IMR-90 (cell line): ENCODE measurements around the gene PDHB. TPM values are rescaled to one million over a fixed set of nuclear protein-coding genes. Genes with fewer than 3 reads are reported as not detected.

Experiments
- ATAC-seq: fragments of 200-7000 bp; cut with Tn5 transposase; 2 replicates; pipeline ENCODE4 v1.9.1; 2020; ENCODE audit warnings: low read depth, mild to moderate bottlenecking, moderate library complexity
- BruUV-seq: library from RNA; stranded (reverse); fragments of 400-500 nt; replicated peaks from 2 replicates; lab custom pipeline; 2021; lab: Mats Ljungman, UMichigan
- CTCF ChIA-PET: fragments of 300-600 bp; formaldehyde crosslinking; extraction: SDS; loops from one replicate; lab custom pipeline; 2021; ENCODE audit warnings: antibody characterized with exemption; lab: Yijun Ruan, JAX
- POLR2A ChIA-PET: fragments of 300-600 bp; sonication (Branson Sonifier 250); formaldehyde crosslinking; loops from one replicate; lab custom pipeline; 2022; ENCODE audit warnings: antibody characterized with exemption; ENCODE audit not compliant: unreplicated experiment; lab: Charles Lee
- DNase-seq: peaks from one replicate; pipeline ENCODE4 v3.0.0; 2013
- H2AFZ ChIP-seq: replicated peaks from 2 replicates; pipeline ENCODE3; 2013; ENCODE audit warnings: low read length, mild to moderate bottlenecking; ENCODE audit not compliant: poor library complexity
- H2AK5ac ChIP-seq: 2 replicates; pipeline ENCODE4 v1.6.1; 2013; ENCODE audit warnings: low read depth, low read length, inconsistent platforms
- H2AK9ac ChIP-seq: replicated peaks from 2 replicates; pipeline ENCODE3; 2013; ENCODE audit warnings: mild to moderate bottlenecking, low read depth, low read length, moderate library complexity; ENCODE audit not compliant: poor library complexity
- H2BK120ac ChIP-seq: 2 replicates; pipeline ENCODE4 v1.6.1; 2013; ENCODE audit warnings: low read depth, low read length, inconsistent platforms
- H2BK15ac ChIP-seq: 3 replicates; pipeline ENCODE4 v1.6.1; 2013; ENCODE audit warnings: low read depth, low read length, inconsistent platforms
- H2BK20ac ChIP-seq: 2 replicates; pipeline ENCODE4 v1.6.1; 2013; ENCODE audit warnings: low read depth, mild to moderate bottlenecking, inconsistent platforms, low read length, moderate library complexity
- H2BK5ac ChIP-seq: 2 replicates; pipeline ENCODE4 v1.6.1; 2013; ENCODE audit warnings: mild to moderate bottlenecking, low read depth, low read length, inconsistent platforms; ENCODE audit not compliant: poor library complexity, severe bottlenecking
- H3K14ac ChIP-seq: replicated peaks from 2 replicates; pipeline ENCODE4 v1.6.1; 2013; ENCODE audit warnings: low read depth, low read length, inconsistent platforms
- H3K18ac ChIP-seq: 2 replicates; pipeline ENCODE4 v1.6.1; 2013; ENCODE audit warnings: low read depth, low read length, control low read depth
- H3K23ac ChIP-seq: 2 replicates; pipeline ENCODE4 v1.6.1; 2013; ENCODE audit warnings: low read depth, low read length, inconsistent platforms
- H3K27ac ChIP-seq: 2 replicates; pipeline ENCODE4 v1.5.1; 2013; ENCODE audit warnings: mild to moderate bottlenecking, control low read depth, low read length; ENCODE audit not compliant: insufficient read depth
- H3K27me3 ChIP-seq: 2 replicates; pipeline ENCODE4 v1.6.1; 2013; ENCODE audit warnings: low read length; ENCODE audit not compliant: control insufficient read depth, insufficient read depth
- H3K36me3 ChIP-seq: 2 replicates; pipeline ENCODE4 v1.6.1; 2013; ENCODE audit warnings: low read length, mixed read lengths; ENCODE audit not compliant: control insufficient read depth, insufficient read depth
- H3K4ac ChIP-seq: 2 replicates; pipeline ENCODE4 v1.6.1; 2013; ENCODE audit warnings: low read depth, low read length, inconsistent platforms
- H3K4me1 ChIP-seq: 2 replicates; pipeline ENCODE4 v1.6.1; 2013; ENCODE audit warnings: low read length, mixed read lengths; ENCODE audit not compliant: control insufficient read depth, insufficient read depth
- H3K4me2 ChIP-seq: 2 replicates; pipeline ENCODE4 v1.6.1; 2013; ENCODE audit warnings: low read depth, mild to moderate bottlenecking, control low read depth, low read length, moderate library complexity
- H3K4me3 ChIP-seq: 2 replicates; pipeline ENCODE4 v1.5.1; 2013; ENCODE audit warnings: low read depth, mild to moderate bottlenecking, control low read depth, low read length, moderate library complexity; ENCODE audit not compliant: insufficient read depth
- H3K56ac ChIP-seq: 2 replicates; pipeline ENCODE4 v1.6.1; 2013; ENCODE audit warnings: low read length, inconsistent platforms; ENCODE audit not compliant: insufficient read depth; ENCODE audit errors: extremely low read depth
- H3K79me1 ChIP-seq, 2 experiments: 2 replicates each; pipeline ENCODE4 v1.6.1; 2013; ENCODE audit warnings: low read length in 2 of 2, inconsistent platforms in 1 of 2, low read depth in 1 of 2
- H3K9ac ChIP-seq: 2 replicates; pipeline ENCODE4 v1.6.1; 2013; ENCODE audit warnings: low read depth, low read length, control low read depth
- H3K9me1 ChIP-seq: 2 replicates; pipeline ENCODE4 v1.6.1; 2013; ENCODE audit warnings: low read length, inconsistent platforms; ENCODE audit not compliant: insufficient read depth
- H3K9me3 ChIP-seq: 2 replicates; pipeline ENCODE4 v1.6.1; 2013; ENCODE audit warnings: low read length; ENCODE audit not compliant: control insufficient read depth, insufficient read depth
- H4K20me1 ChIP-seq: 2 replicates; pipeline ENCODE4 v1.6.1; 2013; ENCODE audit warnings: low read length, inconsistent platforms; ENCODE audit not compliant: insufficient read depth
- H4K5ac ChIP-seq: 2 replicates; pipeline ENCODE4 v1.6.1; 2013; ENCODE audit warnings: mild to moderate bottlenecking, low read depth, low read length, control low read depth
- H4K8ac ChIP-seq, 2 experiments: 2 replicates each; pipeline ENCODE4 v1.6.1; 2013; ENCODE audit warnings: low read depth in 2 of 2, low read length in 2 of 2, control low read depth in 1 of 2, inconsistent platforms in 1 of 2
- H4K91ac ChIP-seq: 2 replicates; pipeline ENCODE4 v1.6.1; 2013; ENCODE audit warnings: low read depth, low read length, inconsistent platforms; ENCODE audit not compliant: insufficient read depth
- BHLHE40 ChIP-seq: fragments of 150-350 bp; IDR thresholded peaks from 2 replicates; pipeline ENCODE4 v1.6.1; 2016; ENCODE audit warnings: mild to moderate bottlenecking, low read depth, low read length
- CEBPB ChIP-seq: IDR thresholded peaks from 2 replicates; pipeline ENCODE4 v1.6.1; 2012; ENCODE audit warnings: low read depth, low read length, improper control_type of control experiment
- CHD1 ChIP-seq: IDR thresholded peaks from 2 replicates; pipeline ENCODE4 v1.6.1; 2012; ENCODE audit warnings: low read depth, low read length, improper control_type of control experiment
- CTCF ChIP-seq: conservative IDR thresholded peaks from 2 replicates; pipeline ENCODE4 v1.5.1; 2012; ENCODE audit warnings: mild to moderate bottlenecking, low read depth, low read length, improper control_type of control experiment
- ELK1 ChIP-seq: fragments of 150-350 bp; IDR thresholded peaks from 2 replicates; pipeline ENCODE4 v1.6.1; 2016; ENCODE audit warnings: low read depth, mild to moderate bottlenecking, low read length, moderate library complexity, borderline replicate concordance
- MAFK ChIP-seq: IDR thresholded peaks from 2 replicates; pipeline ENCODE4 v1.6.1; 2012; ENCODE audit warnings: low read depth, low read length, improper control_type of control experiment
- NFE2L2 ChIP-seq: fragments of 150-350 bp; IDR thresholded peaks from 2 replicates; pipeline ENCODE4 v1.6.1; 2016; ENCODE audit warnings: low read depth, mild to moderate bottlenecking, low read length
- POLR2A ChIP-seq: IDR thresholded peaks from 2 replicates; pipeline ENCODE4 v1.6.1; 2012; ENCODE audit warnings: mild to moderate bottlenecking, low read depth, low read length
- RAD21 ChIP-seq: IDR thresholded peaks from 2 replicates; pipeline ENCODE4 v1.6.1; 2012; ENCODE audit warnings: low read length, improper control_type of control experiment
- RCOR1 ChIP-seq: IDR thresholded peaks from 2 replicates; pipeline ENCODE4 v1.6.1; 2012; ENCODE audit warnings: mild to moderate bottlenecking, low read length, improper control_type of control experiment; ENCODE audit not compliant: insufficient replicate concordance
- RFX5 ChIP-seq: IDR thresholded peaks from 2 replicates; pipeline ENCODE4 v1.8.0; 2012; ENCODE audit warnings: low read depth, mild to moderate bottlenecking, low read length, moderate library complexity
- WGBS, 2 experiments: methylation state at CpG; one replicate each; pipeline versions ENCODE4 v1.1.5 to v1.1.7; 2013; ENCODE audit warnings: missing lambda C conversion rate in 2 of 2; ENCODE audit not compliant: insufficient read length in 1 of 2; ENCODE audit errors: extremely low coverage in 2 of 2; 5-methylcytosine and 5-hydroxymethylcytosine counted together
- dilution Hi-C: fragments of 300-500 bp; cut with HindIII; formaldehyde crosslinking; loops from one replicate; pipeline ENCODE4 v1.14.3; 2018; ENCODE audit warnings: low sequenced_read_pairs; ENCODE audit not compliant: unreplicated experiment
- in situ Hi-C: fragments of 300-500 bp; cut with MboI; formaldehyde crosslinking; loops from 3 replicates; pipeline ENCODE4 v1.14.3; 2019; ENCODE audit warnings: low sequenced_read_pairs, inconsistent platforms, mixed read lengths
- intact Hi-C: fragments of 100-400 bp; cut with micrococcal nuclease; formaldehyde crosslinking; loops from 2 replicates; pipeline ENCODE4 v1.10.0; 2022
- polyA plus RNA-seq, 3 experiments: library from polyadenylated mRNA; depleted of rRNA; stranded (reverse); fragments of >200 nt; gene quantifications; 2 replicates each; pipeline ENCODE4 v1.2.3, GENCODE V29; 2012; ENCODE audit warnings: low replicate concordance in 1 of 3
- total RNA-seq: library from RNA; depleted of rRNA; stranded (reverse); fragments of >200 nt; gene quantifications from 2 replicates; pipeline ENCODE4 v1.2.3, GENCODE V29; 2012
- TF ChIP-seq, protein P1 (sequence below): fragments of 150-350 bp; IDR thresholded peaks from 2 replicates; pipeline ENCODE4 v1.6.1; 2017; ENCODE audit warnings: mild to moderate bottlenecking, antibody characterized with exemption, low read length, low read depth

Gene PDHB
- total and polyA plus RNA-seq, 2 of the 4 experiments (the other 2 are of a cell fraction), result 69.2 to 73.5 TPM

GRCh38 chr3:58480309-58480708, 46.7 kb upstream of the PDHB start:
- no peaks in the 10 kb centered on the region for H4K20me1 ChIP-seq
- H3K4me3 ChIP-seq, result no peak overlapping the region
- H3K9me1 ChIP-seq, result no peaks in the 10 kb centered on the region
- peaks cover 3% of the 10 kb centered on the region; the same call in 1 of the 2 replicates for H3K27me3 ChIP-seq
- in situ Hi-C loops (no loop called here), intact Hi-C loops (no loop called here), dilution Hi-C loops (no loop called here)
- H3K4ac ChIP-seq, result no peak overlapping the region
- no peaks in the 10 kb centered on the region for H3K36me3 ChIP-seq
- no peak overlapping the region for H4K5ac ChIP-seq
- no peak overlapping the region for H3K18ac ChIP-seq
- H4K91ac ChIP-seq, result no peak overlapping the region
- no peaks in the 10 kb centered on the region for H3K4me1 ChIP-seq
- H3K4me2 ChIP-seq, result no peak overlapping the region
- H3K14ac ChIP-seq, result no peak overlapping the region
- no CpG with 5 or more reads among the region's 2 CpGs for WGBS, 2 experiments
- no peak overlapping the region for H2BK15ac ChIP-seq
- TF ChIP-seq CHD1, result no peak
- TF ChIP-seq BHLHE40, result no peak
- TF ChIP-seq, protein P1, sequence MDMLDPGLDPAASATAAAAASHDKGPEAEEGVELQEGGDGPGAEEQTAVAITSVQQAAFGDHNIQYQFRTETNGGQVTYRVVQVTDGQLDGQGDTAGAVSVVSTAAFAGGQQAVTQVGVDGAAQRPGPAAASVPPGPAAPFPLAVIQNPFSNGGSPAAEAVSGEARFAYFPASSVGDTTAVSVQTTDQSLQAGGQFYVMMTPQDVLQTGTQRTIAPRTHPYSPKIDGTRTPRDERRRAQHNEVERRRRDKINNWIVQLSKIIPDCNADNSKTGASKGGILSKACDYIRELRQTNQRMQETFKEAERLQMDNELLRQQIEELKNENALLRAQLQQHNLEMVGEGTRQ, result no peak
- no peak for TF ChIP-seq RCOR1
- no peak for TF ChIP-seq NFE2L2
- no peak for TF ChIP-seq CEBPB
- no peak for TF ChIP-seq RFX5
- TF ChIP-seq POLR2A, result no peak
- no peak for TF ChIP-seq MAFK
- no peak for TF ChIP-seq RAD21
- no peak for TF ChIP-seq CTCF
- TF ChIP-seq ELK1, result no peak
- no peak overlapping the region for H3K9ac ChIP-seq
- CTCF ChIA-PET, result no interaction called here
- BruUV-seq, result no TSS peak
- H2AK5ac ChIP-seq, result no peak overlapping the region
- H3K23ac ChIP-seq, result no peak overlapping the region
- POLR2A ChIA-PET, result no interaction called here
- no peak overlapping the region for H2AFZ ChIP-seq
- no peaks in the 10 kb centered on the region for H3K79me1 ChIP-seq
- no peak overlapping the region for H3K27ac ChIP-seq
- H2BK120ac ChIP-seq, result no peak overlapping the region
- no peak overlapping the region for H2BK20ac ChIP-seq
- H4K8ac ChIP-seq, result no peak overlapping the region
- H3K9me3 ChIP-seq, result peaks cover 8% of the 10 kb centered on the region
- no peak overlapping the region for H2AK9ac ChIP-seq
- no peak overlapping the region for H2BK5ac ChIP-seq
- H3K56ac ChIP-seq, result no peak overlapping the region
- ATAC-seq (no peak), DNase-seq (no peak)
